T-helper 1 cell treated with Interleukin-12 subunit alpha and Interleukin-12 subunit beta and Interleukin-4 antibody, amounts not matched to agents 30 ng/mL and 1 ng/mL, for 36 hours (primary cell): Measurements from ENCODE around the gene KERA. TPM values are rescaled to one million over a fixed set of nuclear protein-coding genes. Genes with fewer than 3 reads are reported as not detected.

ENCODE experiments used
- intact Hi-C: fragments of 100-400 bp; cut with micrococcal nuclease; formaldehyde crosslinking; loops from one replicate; pipeline ENCODE4 v1.15.1; 2024
- total RNA-seq: library from RNA; stranded (reverse); gene quantifications from 2 replicates; pipeline ENCODE4 v1.2.3, GENCODE V29; 2022

The KERA gene
- total RNA-seq, 1 donor from 2014 or later, result not detected

- intact Hi-C loops, result no loop called here
Measured at GRCh38 chr12:91017043-91017442, 40.8 kb downstream of the KERA start.

- intact Hi-C loops, result no loop called here
Measured at GRCh38 chr12:91009319-91009950, 48.4 kb downstream of the KERA start.

- intact Hi-C loops, result no loop called here
Measured at GRCh38 chr12:91007531-91008290, 50.1 kb downstream of the KERA start.

GRCh38 chr12:91004872-91005271 lies 53.0 kb downstream of the KERA start, which contains the start of gene EPYC:
TSS of gene EPYC (minus strand) at chr12:91004972. CDS start at chr12:91002565, 2,407 bp downstream.
- intact Hi-C loops, result no loop called here

GRCh38 chr12:91003737-91004136 lies 54.1 kb downstream of the KERA start:
- intact Hi-C loops, result no loop called here

GRCh38 chr12:91001306-91001705 lies 56.5 kb downstream of the KERA start:
- intact Hi-C loops, result no loop called here

Other genes with a start within 250 kb of the KERA start
- not detected in 2 replicates for gene CCER1, start 102.8 kb downstream of the KERA start, total RNA-seq
- gene EPYC, start 53.1 kb downstream of the KERA start, total RNA-seq, result not detected in 2 replicates
- not detected in 2 replicates for gene LUM, start 53.5 kb upstream of the KERA start, total RNA-seq
- gene DCN, start 124.8 kb upstream of the KERA start, total RNA-seq, result not detected in 2 replicates